HG02973 (cell line): Measurements from ENCODE around the gene CISTR.

Source experiments
- ATAC-seq: cut with Tn5 transposase; IDR thresholded peaks from one replicate; pipeline ENCODE4 v1.9.1; 2021; ENCODE audit warnings: moderate library complexity; ENCODE audit not compliant: unreplicated experiment

CISTR gene

GRCh38 chr12:53744130-53744441 is 7.7 kb downstream of the CISTR start:
- no peak for ATAC-seq

- no peak for ATAC-seq
Observed at GRCh38 chr12:53743266-53744129, 8.3 kb downstream of the CISTR start.

- no peak for ATAC-seq
Observed at GRCh38 chr12:53740130-53740491, 11.7 kb downstream of the CISTR start.

DNA sequence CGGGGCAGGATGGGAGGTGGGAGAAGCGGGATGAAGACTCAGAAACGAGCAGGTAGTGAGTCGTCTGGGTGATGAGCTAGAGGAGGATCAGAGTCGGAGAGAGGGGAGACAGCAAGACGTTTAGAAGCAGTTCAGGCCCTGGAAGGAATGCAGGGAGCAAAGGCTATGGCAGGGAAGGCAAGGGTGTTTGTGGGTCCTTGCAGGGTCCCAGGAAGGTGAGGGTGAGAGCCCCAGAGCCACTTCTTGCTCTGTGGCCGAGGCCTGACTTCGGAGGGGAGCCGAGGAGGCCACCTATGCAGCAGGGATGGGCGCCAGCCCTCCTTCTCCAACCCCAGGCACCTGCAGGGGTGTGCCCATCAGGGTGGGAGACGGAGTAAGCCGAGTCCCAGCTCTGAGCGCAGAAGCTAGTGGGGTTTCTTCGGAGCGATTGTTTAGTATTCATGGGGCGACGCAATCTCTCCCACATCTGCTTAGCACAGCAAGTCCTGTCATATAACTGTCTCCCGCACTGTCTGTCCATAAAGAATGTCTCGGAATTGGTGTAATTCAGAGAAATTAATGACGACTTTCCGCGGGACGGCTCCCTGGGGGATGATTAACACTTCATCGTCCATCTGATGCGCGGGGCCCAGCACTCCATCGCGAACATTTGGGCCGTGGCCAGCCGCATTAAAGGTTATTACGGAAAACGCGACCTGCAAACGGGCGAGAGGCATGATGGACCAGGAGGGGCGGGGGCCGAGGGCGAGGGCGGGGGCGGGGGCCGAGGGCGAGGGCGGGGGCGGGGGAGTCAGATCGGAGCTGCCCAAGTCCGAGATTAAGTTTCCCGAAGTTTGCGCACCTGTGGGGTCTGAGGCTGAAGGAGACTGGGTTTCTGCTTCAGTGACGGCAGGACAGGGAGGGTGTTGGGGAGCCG is 12.3 kb downstream of the CISTR start:
- no peak for ATAC-seq

GRCh38 chr12:53738406-53739213 is 13.2 kb downstream of the CISTR start:
- ATAC-seq: no peak

GRCh38 chr12:53737951-53738405 is 13.8 kb downstream of the CISTR start:
- no peak for ATAC-seq

DNA sequence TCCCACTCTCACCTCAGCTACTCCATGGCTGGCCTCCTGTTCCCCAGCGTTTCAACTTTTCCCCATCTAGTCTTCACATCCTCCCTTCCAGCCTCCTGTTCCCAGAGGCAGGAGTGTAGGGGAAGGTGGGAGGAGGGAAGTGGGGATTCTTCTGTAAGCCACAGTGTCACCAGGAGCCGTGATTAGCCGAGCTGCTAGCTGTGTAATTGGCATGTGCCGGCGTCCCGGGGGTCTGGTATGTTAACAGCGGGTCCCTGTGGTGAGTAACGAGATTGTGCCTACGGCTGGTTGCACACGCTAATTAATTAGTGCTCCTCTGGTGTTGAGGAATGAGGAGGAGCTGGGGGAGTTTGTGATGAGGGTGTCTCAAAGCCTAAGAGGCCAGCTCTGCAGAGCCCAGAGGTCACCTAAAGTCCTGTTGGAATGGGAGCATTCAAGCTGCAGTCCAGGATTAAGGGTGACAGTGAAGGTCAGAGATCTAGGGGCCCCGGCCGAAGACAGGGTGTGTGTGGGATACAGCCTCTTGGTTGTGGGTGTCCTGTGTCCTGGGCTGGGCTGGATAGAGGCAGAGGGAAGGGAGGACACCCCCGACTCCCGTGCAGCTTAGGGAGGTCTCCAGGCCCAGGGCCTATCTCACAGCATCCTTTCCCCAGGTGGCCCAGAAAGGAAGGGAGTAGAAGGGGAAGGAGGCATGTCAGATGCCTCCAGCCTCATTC is 14.5 kb downstream of the CISTR start:
- ATAC-seq: no peak

DNA sequence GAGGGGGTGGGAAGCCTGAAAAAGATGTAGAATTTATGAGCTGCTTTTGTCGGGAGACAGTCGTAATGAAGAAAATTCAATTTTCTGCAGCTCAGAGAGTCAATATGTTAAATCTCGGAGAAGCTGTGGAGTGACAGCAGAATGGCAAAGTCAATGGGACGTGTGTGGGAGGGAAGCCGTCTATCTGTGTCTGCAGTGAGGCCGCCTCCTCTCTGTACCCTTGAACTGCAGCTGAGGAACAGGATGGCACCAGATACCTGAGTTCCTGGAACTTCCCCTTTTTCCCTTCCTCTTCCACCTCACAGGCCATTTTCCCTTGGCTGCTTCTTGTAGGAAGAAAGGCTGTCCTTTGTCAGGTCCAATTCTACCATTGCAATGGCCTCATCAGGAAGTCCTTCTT is 15.2 kb downstream of the CISTR start:
- no peak for ATAC-seq

DNA sequence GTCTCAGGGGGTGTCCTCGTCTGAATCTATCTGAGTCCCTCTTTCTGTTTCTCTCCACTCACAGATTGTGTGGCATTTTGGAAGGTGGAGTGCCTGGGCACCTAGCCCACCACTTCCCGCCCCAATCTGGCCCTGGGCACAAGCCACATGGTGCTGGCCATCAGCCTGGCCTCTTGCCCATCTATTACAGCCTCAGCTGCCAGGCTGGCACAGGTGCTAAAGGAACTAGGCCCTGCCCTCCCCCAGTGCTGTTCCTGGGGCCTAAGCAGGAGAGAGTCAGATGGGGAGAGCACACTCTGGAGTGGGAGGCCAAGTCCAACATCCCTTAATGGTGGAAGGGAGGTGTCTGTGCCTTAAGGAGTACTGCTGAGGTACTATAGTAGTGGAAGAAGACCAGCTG is 16.2 kb downstream of the CISTR start:
- ATAC-seq: no peak

DNA sequence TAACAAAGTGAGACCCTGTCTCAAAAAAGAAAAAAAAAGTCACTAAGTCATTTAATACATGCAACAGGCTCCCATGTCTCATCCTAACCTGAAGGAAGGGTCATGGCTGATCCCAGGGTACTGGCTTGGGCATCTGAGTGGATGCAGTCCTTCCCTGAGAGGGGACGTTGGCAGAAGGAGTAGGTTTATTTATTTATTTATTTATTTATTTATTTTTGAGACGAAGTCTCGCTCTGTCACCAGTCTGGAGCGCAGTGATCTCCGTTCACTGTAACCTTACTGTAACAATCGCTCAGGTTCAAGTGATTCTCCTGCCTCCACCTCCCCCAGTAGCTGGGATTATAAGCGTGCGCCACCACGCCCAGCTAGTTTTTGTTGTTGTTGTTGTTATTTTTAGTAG is 17.4 kb downstream of the CISTR start:
- ATAC-seq: no peak

DNA sequence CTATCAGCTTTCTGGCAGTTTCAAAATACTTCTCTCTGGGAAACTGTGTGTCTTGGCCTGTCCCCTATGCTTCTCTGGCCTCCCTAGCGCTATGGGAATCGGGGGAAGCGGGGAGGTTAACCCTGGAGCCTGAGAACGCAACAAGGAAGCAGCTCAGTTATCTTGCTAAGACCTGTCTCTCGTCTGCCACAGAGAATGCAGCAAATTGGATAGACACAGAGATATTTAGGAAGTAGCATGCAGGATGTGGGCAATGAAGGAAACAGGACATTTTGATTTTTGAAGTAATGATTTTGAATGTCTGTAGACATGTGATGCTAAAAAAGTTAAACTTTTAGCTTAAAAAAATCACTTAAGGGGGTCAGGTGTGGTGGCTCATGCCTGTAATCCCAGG is 18.0 kb downstream of the CISTR start:
- ATAC-seq: no peak

DNA sequence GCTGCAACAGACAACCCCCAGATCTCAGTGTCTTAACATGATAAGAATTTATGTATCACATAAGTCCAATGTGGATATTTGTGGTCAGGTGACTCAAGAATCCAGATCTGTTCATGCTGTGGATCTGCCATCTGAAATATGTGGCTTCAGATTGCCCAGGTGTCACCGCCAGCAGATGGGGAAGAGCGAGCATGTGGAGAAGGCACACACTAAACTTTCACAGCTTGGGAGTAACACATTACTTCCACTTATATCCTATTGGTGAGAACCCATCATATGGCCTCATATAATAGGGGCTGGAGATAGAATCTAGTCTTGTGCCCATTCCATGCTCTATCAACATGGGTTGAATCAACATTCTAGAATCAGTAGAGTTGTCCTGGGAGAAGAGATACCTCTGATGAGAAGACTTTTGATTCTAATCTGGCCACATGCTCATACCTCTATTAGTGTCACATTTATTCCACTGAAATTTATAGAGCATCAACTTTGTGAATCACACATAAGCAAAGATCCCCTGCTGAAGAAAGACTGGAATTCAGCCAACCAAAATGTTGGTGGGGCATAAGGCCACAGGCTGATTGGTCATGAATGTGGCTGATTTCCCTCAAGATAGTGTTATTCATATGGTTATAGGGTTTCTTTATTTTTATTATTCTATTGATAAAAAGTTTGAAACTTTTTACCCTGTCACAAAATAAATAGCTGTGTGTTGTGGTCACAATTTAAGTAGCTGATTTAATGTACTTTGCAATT is 18.6 kb downstream of the CISTR start:
- ATAC-seq: no peak

- no peak for ATAC-seq
Observed at GRCh38 chr12:53729644-53730043, 22.1 kb downstream of the CISTR start.

- no peak for ATAC-seq
Observed at GRCh38 chr12:53728206-53728605, 23.6 kb downstream of the CISTR start.

GRCh38 chr12:53727310-53728041 is 24.3 kb downstream of the CISTR start, which contains the start of gene CALCOCO1:
CALCOCO1 (minus strand) TSS chr12:53727452; CDS start chr12:53725242, 2,210 bp downstream.
- ATAC-seq: peak; percentile 97

- ATAC-seq: no peak
Observed at GRCh38 chr12:53726946-53727309, 24.9 kb downstream of the CISTR start.

GRCh38 chr12:53726341-53726740 is 25.4 kb downstream of the CISTR start:
- ATAC-seq: no peak

DNA sequence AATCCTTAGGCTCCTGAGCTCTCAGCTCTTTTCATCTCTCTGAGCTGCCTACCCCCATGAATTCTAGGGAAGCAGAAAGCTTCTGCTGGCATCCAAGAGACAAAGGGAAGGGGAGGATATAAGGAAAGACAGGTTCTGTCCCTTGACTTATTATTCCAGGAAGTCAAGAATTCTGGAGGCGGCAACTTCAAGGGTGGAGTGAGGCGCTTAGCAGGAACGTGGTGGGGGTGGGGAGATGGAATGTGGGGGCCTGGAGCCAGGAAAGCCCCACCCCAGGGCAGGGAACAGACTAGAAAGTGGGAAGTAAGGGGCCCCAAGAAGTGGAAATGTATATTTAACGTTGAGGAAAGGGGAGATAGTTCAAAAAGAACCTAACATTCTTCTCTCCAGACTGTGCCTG is 26.0 kb downstream of the CISTR start:
- no peak for ATAC-seq

GRCh38 chr12:53722450-53723041 is 29.2 kb downstream of the CISTR start:
- no peak for ATAC-seq
